ENCODE data around the gene GOLGA8M.
"Not testable (repeated sequence)": the region's sequence is repeated elsewhere in the genome, so short reads cannot be mapped to it uniquely, and the experiment has no call there.

DNA sequence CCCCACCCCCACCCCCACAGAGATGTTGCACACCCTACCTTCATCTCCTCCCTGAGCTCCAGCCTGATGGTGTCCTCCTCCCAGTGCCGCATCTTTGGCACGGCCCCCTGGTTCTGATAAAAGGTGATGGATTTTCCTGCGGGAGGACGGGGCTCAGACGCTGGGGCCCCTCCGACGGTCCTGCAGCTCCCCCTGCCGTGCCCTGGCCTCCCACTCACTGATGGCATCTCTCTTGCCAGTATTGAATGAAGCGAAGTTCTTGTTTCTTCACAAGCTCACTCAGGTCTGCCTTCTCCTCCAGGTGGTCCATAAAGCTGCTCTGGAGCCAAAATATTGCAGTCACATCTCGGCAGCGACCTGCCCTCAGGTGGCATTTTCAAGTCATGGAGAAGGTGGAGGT is 9.8 kb downstream of the GOLGA8M start:
- TF ChIP-seq, protein P1, sequence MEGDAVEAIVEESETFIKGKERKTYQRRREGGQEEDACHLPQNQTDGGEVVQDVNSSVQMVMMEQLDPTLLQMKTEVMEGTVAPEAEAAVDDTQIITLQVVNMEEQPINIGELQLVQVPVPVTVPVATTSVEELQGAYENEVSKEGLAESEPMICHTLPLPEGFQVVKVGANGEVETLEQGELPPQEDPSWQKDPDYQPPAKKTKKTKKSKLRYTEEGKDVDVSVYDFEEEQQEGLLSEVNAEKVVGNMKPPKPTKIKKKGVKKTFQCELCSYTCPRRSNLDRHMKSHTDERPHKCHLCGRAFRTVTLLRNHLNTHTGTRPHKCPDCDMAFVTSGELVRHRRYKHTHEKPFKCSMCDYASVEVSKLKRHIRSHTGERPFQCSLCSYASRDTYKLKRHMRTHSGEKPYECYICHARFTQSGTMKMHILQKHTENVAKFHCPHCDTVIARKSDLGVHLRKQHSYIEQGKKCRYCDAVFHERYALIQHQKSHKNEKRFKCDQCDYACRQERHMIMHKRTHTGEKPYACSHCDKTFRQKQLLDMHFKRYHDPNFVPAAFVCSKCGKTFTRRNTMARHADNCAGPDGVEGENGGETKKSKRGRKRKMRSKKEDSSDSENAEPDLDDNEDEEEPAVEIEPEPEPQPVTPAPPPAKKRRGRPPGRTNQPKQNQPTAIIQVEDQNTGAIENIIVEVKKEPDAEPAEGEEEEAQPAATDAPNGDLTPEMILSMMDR (IDR thresholded peaks at IDR 0.05) = not testable (repeated sequence)
- TF ChIP-seq POLR2A, POLR2AphosphoS5 (IDR thresholded peaks at IDR 0.05): not testable (repeated sequence)

All from gastroesophageal sphincter (tissue), 3 donors.